GM06990 (cell line): ENCODE data around the gene STIM2.
A peak's percentile ranks its signal among the peaks of the same experiment; 100 is the strongest.
"Not testable (repeated sequence)": the region's sequence is repeated elsewhere in the genome, so short reads cannot be mapped to it uniquely, and the experiment has no call there.

Experiments
- DNase-seq: peaks from one replicate; pipeline ENCODE4 v3.0.0-alpha.2; 2011; ENCODE audit not compliant: insufficient read length; ENCODE audit errors: extremely low read depth
- H3K27me3 ChIP-seq: replicated peaks from 2 replicates; pipeline ENCODE4 v1.6.0; 2011; ENCODE audit warnings: low read length; ENCODE audit not compliant: control insufficient read depth, insufficient read depth
- H3K36me3 ChIP-seq: 2 replicates; pipeline ENCODE4 v1.5.1; 2011; ENCODE audit warnings: low read length; ENCODE audit not compliant: control insufficient read depth, insufficient read depth
- H3K4me3 ChIP-seq: replicated peaks from 2 replicates; pipeline ENCODE4 v1.5.1; 2011; ENCODE audit warnings: low read depth, mild to moderate bottlenecking, control low read depth, low read length
- CTCF ChIP-seq: IDR thresholded peaks from 2 replicates; pipeline ENCODE4 v1.5.1; 2011; ENCODE audit warnings: low read length, control low read depth, mild to moderate bottlenecking, inconsistent platforms; ENCODE audit not compliant: insufficient read depth, poor library complexity, severe bottlenecking

STIM2 gene

GRCh38 chr4:26823583-26823982 is 37.1 kb upstream of the STIM2 start:
- Histone ChIP-seq H3K4me3 (no peak overlapping the region), H3K36me3 (no peaks in the 10 kb centered on the region), H3K27me3 (no peaks in the 10 kb centered on the region)
- no peak for DNase-seq
- TF ChIP-seq CTCF, result no peak

GRCh38 chr4:26824667-26825066 is 36.0 kb upstream of the STIM2 start:
- TF ChIP-seq CTCF, result no peak
- H3K36me3 ChIP-seq, result no peaks in the 10 kb centered on the region
- no peaks in the 10 kb centered on the region for H3K27me3 ChIP-seq
- H3K4me3 ChIP-seq, result no peak overlapping the region
- DNase-seq, result no peak

GRCh38 chr4:26826721-26827120 is 33.9 kb upstream of the STIM2 start:
- no peak for TF ChIP-seq CTCF
- peak; percentile 66 for DNase-seq
- H3K27me3 ChIP-seq, result no peaks in the 10 kb centered on the region
- H3K36me3 ChIP-seq, result no peaks in the 10 kb centered on the region
- H3K4me3 ChIP-seq, result no peak overlapping the region

GRCh38 chr4:26827336-26827735 is 33.3 kb upstream of the STIM2 start:
- not testable (repeated sequence) for H3K4me3 ChIP-seq, H3K36me3 ChIP-seq, H3K27me3 ChIP-seq, DNase-seq

GRCh38 chr4:26827798-26828197 is 32.8 kb upstream of the STIM2 start:
- Histone ChIP-seq H3K27me3 (no peaks in the 10 kb centered on the region), H3K4me3 (no peak overlapping the region), H3K36me3 (no peaks in the 10 kb centered on the region)
- no peak for TF ChIP-seq CTCF
- no peak for DNase-seq

GRCh38 chr4:26829018-26829417 is 31.6 kb upstream of the STIM2 start:
- no peak for DNase-seq
- Histone ChIP-seq H3K27me3 (no peaks in the 10 kb centered on the region), H3K4me3 (no peak overlapping the region), H3K36me3 (no peaks in the 10 kb centered on the region)
- no peak for TF ChIP-seq CTCF
